SU-DHL-6 (cell line): ENCODE measurements around the gene ZNF609.

Experiments used
- H2AFZ ChIP-seq: fragments of 200-600 bp; sonication (generic); 2 replicates; pipeline ENCODE4 v1.6.1; 2014; ENCODE audit warnings: low read depth, mild to moderate bottlenecking, moderate library complexity, mixed read lengths, antibody characterized with exemption, low read length; ENCODE audit not compliant: severe bottlenecking
- H3F3A ChIP-seq: fragments of 200-600 bp; shearing (Covaris generic); 2 replicates; pipeline ENCODE4 v1.6.0; 2016; ENCODE audit warnings: antibody characterized with exemption, mild to moderate bottlenecking; ENCODE audit not compliant: insufficient read depth
- H3K27ac ChIP-seq: fragments of 200-600 bp; sonication (generic); 2 replicates; pipeline ENCODE4 v1.5.1; 2016; ENCODE audit warnings: low read depth, mild to moderate bottlenecking, low read length, moderate library complexity, mixed read lengths
- H3K27me3 ChIP-seq: fragments of 200-600 bp; sonication (generic), shearing (Covaris generic); 2 replicates; pipeline ENCODE4 v1.6.0; 2014; ENCODE audit warnings: mild to moderate bottlenecking, low read length
- H3K36me3 ChIP-seq: fragments of 200-600 bp; sonication (generic); 2 replicates; pipeline ENCODE4 v1.6.1; 2014; ENCODE audit warnings: mild to moderate bottlenecking, low read length, mixed read lengths
- H3K4me2 ChIP-seq: fragments of 300-600, 200-600 bp; shearing (Covaris generic), sonication (generic); 2 replicates; pipeline ENCODE4 v1.6.0; 2014; ENCODE audit warnings: low read length, low read depth, mild to moderate bottlenecking; ENCODE audit not compliant: poor library complexity, severe bottlenecking
- H3K4me3 ChIP-seq: fragments of 200-600 bp; sonication (generic); 2 replicates; pipeline ENCODE4 v1.5.1; 2014; ENCODE audit warnings: antibody characterized with exemption, low read length, mild to moderate bottlenecking, mixed read lengths; ENCODE audit not compliant: insufficient read depth, poor library complexity, severe bottlenecking
- H3K79me2 ChIP-seq: fragments of 200-600 bp; sonication (generic); 2 replicates; pipeline ENCODE4 v1.6.1; 2014; ENCODE audit warnings: mild to moderate bottlenecking, low read length, moderate library complexity; ENCODE audit not compliant: insufficient read depth
- H3K9ac ChIP-seq: fragments of 200-600 bp; sonication (generic); 2 replicates; pipeline ENCODE4 v1.7.0; 2014; ENCODE audit warnings: mild to moderate bottlenecking, low read length
- H3K9me2 ChIP-seq: fragments of 200-600 bp; sonication (generic); replicated peaks from 2 replicates; pipeline ENCODE4 v1.6.1; 2014; ENCODE audit warnings: low read length; ENCODE audit not compliant: insufficient read depth
- H3K9me3 ChIP-seq: fragments of 200-600 bp; sonication (generic); 2 replicates; pipeline ENCODE4 v1.6.1; 2014; ENCODE audit warnings: low read length, mixed read lengths; ENCODE audit not compliant: insufficient read depth
- H4K20me1 ChIP-seq: fragments of 200-600 bp; sonication (generic); 2 replicates; pipeline ENCODE4 v1.6.1; 2014; ENCODE audit warnings: low read depth, mild to moderate bottlenecking, antibody characterized with exemption, low read length, moderate library complexity, mixed read lengths
- CTCF ChIP-seq: fragments of 200-600 bp; sonication (generic); IDR thresholded peaks from one replicate; pipeline ENCODE4 v1.5.1; 2017; ENCODE audit warnings: antibody characterized with exemption, mild to moderate bottlenecking, low read length, moderate library complexity; ENCODE audit not compliant: insufficient read depth, poor library complexity, severe bottlenecking
- EZH2phosphoT487 ChIP-seq: fragments of 200-600 bp; sonication (generic), shearing (Covaris generic); conservative IDR thresholded peaks from 2 replicates; pipeline ENCODE4 v1.6.1; 2018; ENCODE audit warnings: mild to moderate bottlenecking, antibody characterized with exemption, low read length, moderate library complexity, mixed read lengths

The ZNF609 gene

GRCh38 chr15:64560501-64560900 lies 100.1 kb downstream of the ZNF609 start:
- H3F3A ChIP-seq: peaks cover 7% of the 10 kb centered on the region; the same call in 1 of the 2 replicates
- no peak overlapping the region for H2AFZ ChIP-seq
- no peaks in the 10 kb centered on the region for H3K27me3 ChIP-seq
- no peaks in the 10 kb centered on the region for H3K9me2 ChIP-seq
- H4K20me1 ChIP-seq: no peaks in the 10 kb centered on the region
- no peak overlapping the region for H3K4me2 ChIP-seq
- H3K79me2 ChIP-seq: peaks cover 45% of the 10 kb centered on the region
- H3K4me3 ChIP-seq: no peak overlapping the region
- TF ChIP-seq EZH2phosphoT487 (no peak), CTCF (no peak)
- H3K36me3 ChIP-seq: no peaks in the 10 kb centered on the region
- H3K9ac ChIP-seq: no peak overlapping the region
- H3K9me3 ChIP-seq: no peaks in the 10 kb centered on the region
- H3K27ac ChIP-seq: no peak overlapping the region

GRCh38 chr15:64560998-64561397 lies 100.6 kb downstream of the ZNF609 start:
- Histone ChIP-seq H3K9ac (no peak overlapping the region), H3K4me2 (no peak overlapping the region), H3K4me3 (no peak overlapping the region), H4K20me1 (no peaks in the 10 kb centered on the region), H3K79me2 (peaks cover 45% of the 10 kb centered on the region), H3K27me3 (no peaks in the 10 kb centered on the region), H3K9me3 (no peaks in the 10 kb centered on the region), H3K27ac (no peak overlapping the region), H2AFZ (no peak overlapping the region), H3K36me3 (no peaks in the 10 kb centered on the region), H3F3A (peaks cover 7% of the 10 kb centered on the region; the same call in 1 of the 2 replicates), H3K9me2 (no peaks in the 10 kb centered on the region)
- TF ChIP-seq EZH2phosphoT487 (no peak), CTCF (no peak)

- Histone ChIP-seq H2AFZ (no peak overlapping the region), H3K9me2 (no peaks in the 10 kb centered on the region), H3K9ac (no peak overlapping the region), H3K27me3 (no peaks in the 10 kb centered on the region), H3F3A (peaks cover 3% of the 10 kb centered on the region; the same call in 1 of the 2 replicates), H3K4me2 (no peak overlapping the region), H3K27ac (no peak overlapping the region), H3K36me3 (no peaks in the 10 kb centered on the region), H3K79me2 (peaks cover 37% of the 10 kb centered on the region), H4K20me1 (no peaks in the 10 kb centered on the region), H3K9me3 (no peaks in the 10 kb centered on the region), H3K4me3 (no peak overlapping the region)
- TF ChIP-seq CTCF (no peak), EZH2phosphoT487 (no peak)
Measured at GRCh38 chr15:64562003-64562640, 101.7 kb downstream of the ZNF609 start.
